H9 (cell line): ENCODE results near the gene ECEL1. TPM values are rescaled to one million over a fixed set of nuclear protein-coding genes. Genes with fewer than 3 reads are reported as not detected.

Source experiments
- DNase-seq: peaks from one replicate; pipeline ENCODE4 v3.0.0-alpha.2; 2017
- H2AFZ ChIP-seq: one replicate; pipeline ENCODE4 v1.6.1; 2013; ENCODE audit warnings: mild to moderate bottlenecking, low read length, control low read depth, moderate library complexity
- H2AK5ac ChIP-seq: 2 replicates; pipeline ENCODE4 v1.6.1; 2013; ENCODE audit warnings: low read length, control low read depth, mixed read lengths; ENCODE audit not compliant: insufficient read length
- H2BK120ac ChIP-seq: one replicate; pipeline ENCODE4 v1.6.1; 2013; ENCODE audit warnings: low read depth, mild to moderate bottlenecking, low read length, control low read depth, inconsistent platforms; ENCODE audit not compliant: poor library complexity, severe bottlenecking
- H2BK12ac ChIP-seq: 2 replicates; pipeline ENCODE4 v1.6.1; 2013; ENCODE audit warnings: low read length, control low read depth, mixed read lengths, low read depth; ENCODE audit not compliant: insufficient read length
- H2BK15ac ChIP-seq: 2 replicates; pipeline ENCODE4 v1.6.1; 2013; ENCODE audit warnings: low read depth, low read length, control low read depth
- H2BK20ac ChIP-seq: one replicate; pipeline ENCODE4 v1.6.1; 2013; ENCODE audit warnings: low read depth, mild to moderate bottlenecking, low read length, control low read depth, inconsistent platforms; ENCODE audit not compliant: poor library complexity, severe bottlenecking
- H2BK5ac ChIP-seq: 2 replicates; pipeline ENCODE4 v1.6.1; 2013; ENCODE audit warnings: low read length, control low read depth, mixed read lengths; ENCODE audit not compliant: insufficient read length
- H3K14ac ChIP-seq: 2 replicates; pipeline ENCODE4 v1.6.1; 2013; ENCODE audit warnings: low read length, control low read depth; ENCODE audit not compliant: insufficient read depth
- H3K18ac ChIP-seq: 2 replicates; pipeline ENCODE4 v1.6.1; 2013; ENCODE audit warnings: low read depth, mild to moderate bottlenecking, mixed read lengths, low read length, control low read depth; ENCODE audit not compliant: insufficient read length
- H3K23ac ChIP-seq: 2 replicates; pipeline ENCODE4 v1.6.1; 2013; ENCODE audit warnings: low read length, control low read depth, mixed read lengths, low read depth; ENCODE audit not compliant: insufficient read length
- H3K23me2 ChIP-seq: 2 replicates; pipeline ENCODE4 v1.6.1; 2013; ENCODE audit warnings: low read depth, mild to moderate bottlenecking, mixed read lengths, low read length, control low read depth; ENCODE audit not compliant: insufficient read length, poor library complexity, severe bottlenecking
- H3K27ac ChIP-seq: 2 replicates; pipeline ENCODE4 v1.5.1; 2013; ENCODE audit warnings: low read length, control low read depth, mixed read lengths, low read depth; ENCODE audit not compliant: insufficient read length
- H3K27me3 ChIP-seq: 2 replicates; pipeline ENCODE4 v1.6.1; 2013; ENCODE audit warnings: low read length, control low read depth, inconsistent platforms; ENCODE audit not compliant: insufficient read depth
- H3K4ac ChIP-seq: 2 replicates; pipeline ENCODE4 v1.6.1; 2013; ENCODE audit warnings: low read depth, mild to moderate bottlenecking, control low read depth, inconsistent platforms, low read length, moderate library complexity
- H3K4me1 ChIP-seq: 2 replicates; pipeline ENCODE4 v1.6.1; 2013; ENCODE audit warnings: low read length, control low read depth, inconsistent platforms; ENCODE audit not compliant: insufficient read depth
- H3K4me2 ChIP-seq: 2 replicates; pipeline ENCODE4 v1.6.1; 2013; ENCODE audit warnings: low read length, control low read depth, mixed read lengths; ENCODE audit not compliant: insufficient read length, insufficient read depth
- H3K56ac ChIP-seq: 2 replicates; pipeline ENCODE4 v1.6.1; 2013; ENCODE audit warnings: low read depth, mild to moderate bottlenecking, mixed read lengths, low read length, control low read depth; ENCODE audit not compliant: insufficient read length
- H3K79me1 ChIP-seq: 2 replicates; pipeline ENCODE4 v1.6.1; 2013; ENCODE audit warnings: low read depth, mild to moderate bottlenecking, moderate library complexity, low read length, control low read depth, inconsistent platforms; ENCODE audit not compliant: insufficient read depth, poor library complexity, severe bottlenecking
- H3K79me2 ChIP-seq: 2 replicates; pipeline ENCODE4 v1.6.1; 2013; ENCODE audit warnings: low read length, control low read depth, inconsistent platforms; ENCODE audit not compliant: insufficient read depth
- H3K9ac ChIP-seq: 2 replicates; pipeline ENCODE4 v1.6.1; 2013; ENCODE audit warnings: low read length, control low read depth, mixed read lengths; ENCODE audit not compliant: insufficient read length; ENCODE audit errors: extremely low read depth
- H3K9me3 ChIP-seq: one replicate; pipeline ENCODE4 v1.6.1; 2013; ENCODE audit warnings: low read depth, low read length, inconsistent platforms; ENCODE audit not compliant: control insufficient read depth
- H3T11ph ChIP-seq: one replicate; pipeline ENCODE4 v1.6.1; 2013; ENCODE audit warnings: mild to moderate bottlenecking, low read length, control low read depth, inconsistent platforms
- H4K20me1 ChIP-seq: one replicate; pipeline ENCODE4 v1.6.1; 2013; ENCODE audit not compliant: control insufficient read depth, insufficient read length, insufficient read depth
- H4K5ac ChIP-seq: 2 replicates; pipeline ENCODE4 v1.6.1; 2013; ENCODE audit warnings: low read depth, mild to moderate bottlenecking, mixed read lengths, low read length, control low read depth; ENCODE audit not compliant: insufficient read length
- H4K8ac ChIP-seq: replicated peaks from 2 replicates; pipeline ENCODE4 v1.6.1; 2013; ENCODE audit warnings: low read length, control low read depth, mixed read lengths, low read depth; ENCODE audit not compliant: insufficient read length
- H4K91ac ChIP-seq: 2 replicates; pipeline ENCODE4 v1.6.1; 2013; ENCODE audit warnings: low read depth, mild to moderate bottlenecking, moderate library complexity, mixed read lengths, low read length, control low read depth; ENCODE audit not compliant: insufficient read length
- H3K27ac Mint-ChIP-seq, 3 experiments: 2 replicates in 2 of 3; 3 replicates in 1 of 3; pipeline ENCODE4 v1.8.0; 2020 to 2021; ENCODE audit warnings: mixed read lengths in 3 of 3, mild to moderate bottlenecking in 1 of 3, moderate library complexity in 1 of 3
- H3K27me3 Mint-ChIP-seq: 2 replicates; pipeline ENCODE4 v1.8.0; 2021; ENCODE audit warnings: low read depth, mild to moderate bottlenecking, moderate library complexity, mixed read lengths
- H3K36me3 Mint-ChIP-seq, 3 experiments: 2 replicates in 2 of 3; 3 replicates in 1 of 3; pipeline ENCODE4 v1.8.0; 2020 to 2021; ENCODE audit warnings: low read depth in 3 of 3, mixed read lengths in 3 of 3; ENCODE audit not compliant: insufficient read depth in 1 of 3
- H3K4me1 Mint-ChIP-seq, 2 experiments: 2 replicates each; pipeline ENCODE4 v1.8.0; 2020; ENCODE audit warnings: mixed read lengths in 2 of 2
- H3K4me3 Mint-ChIP-seq, 2 experiments: 2 replicates in 1 of 2; 3 replicates in 1 of 2; pipeline ENCODE4 v1.8.0; 2020 to 2021; ENCODE audit warnings: mild to moderate bottlenecking in 2 of 2, mixed read lengths in 2 of 2, moderate library complexity in 1 of 2
- H3K9me3 Mint-ChIP-seq, 2 experiments: 2 replicates in 1 of 2; 3 replicates in 1 of 2; pipeline ENCODE4 v1.8.0; 2020; ENCODE audit warnings: mild to moderate bottlenecking in 2 of 2, mixed read lengths in 2 of 2, moderate library complexity in 1 of 2
- CTCF ChIP-seq: fragments of 200-600 bp; sonication (generic); conservative IDR thresholded peaks from 3 replicates; pipeline ENCODE4 v1.8.0; 2021; ENCODE audit warnings: antibody characterized with exemption, mild to moderate bottlenecking
- WGBS: extraction: QIAGEN DNeasy Blood & Tissue Kit; methylation state at CpG from one replicate; pipeline ENCODE4 v1.1.7; 2013; ENCODE audit warnings: missing lambda C conversion rate, low lambda C conversion rate, mixed read lengths; ENCODE audit not compliant: insufficient read length; ENCODE audit errors: extremely low coverage; 5-methylcytosine and 5-hydroxymethylcytosine counted together
- total RNA-seq: library from RNA; stranded (reverse); gene quantifications from 2 replicates; pipeline ENCODE4 v1.2.1, GENCODE V29; 2021

Gene ECEL1
- total RNA-seq, 1 experiment from 2014 or later: 8.4 TPM

GRCh38 chr2:232455426-232456255 is 32.0 kb downstream of the ECEL1 start, which contains the start of gene ALPI:
ALPI (plus strand) TSS chr2:232456153; CDS start chr2:232456200, 47 bp downstream.
- H3K27me3 ChIP-seq: no peaks in the 10 kb centered on the region
- H3K4me1 ChIP-seq: no peaks in the 10 kb centered on the region
- no CpG with 5 or more reads among the region's 14 CpGs for WGBS
- H4K91ac ChIP-seq: no peak within 1 kb of the TSS
- H2BK120ac ChIP-seq: no peak within 1 kb of the TSS
- H3K23me2 ChIP-seq: no peaks in the 10 kb centered on the region
- H2BK12ac ChIP-seq: no peak within 1 kb of the TSS
- Mint-ChIP-seq H3K27me3 (peaks cover 7% of the 10 kb centered on the region), H3K36me3 (no peaks in the 10 kb centered on the region), H3K27ac (no peak within 1 kb of the TSS), H3K9me3 (no peaks in the 10 kb centered on the region), H3K4me1 (no peaks in the 10 kb centered on the region), H3K4me3 (no peak within 1 kb of the TSS)
- H3K9me3 ChIP-seq: no peaks in the 10 kb centered on the region
- no peak within 1 kb of the TSS for H3K23ac ChIP-seq
- no peak within 1 kb of the TSS for H3K14ac ChIP-seq
- H2BK15ac ChIP-seq: no peak within 1 kb of the TSS
- no peak within 1 kb of the TSS for H3T11ph ChIP-seq
- DNase-seq: no peak
- no peak within 1 kb of the TSS for H2AFZ ChIP-seq
- H2BK5ac ChIP-seq: no peak within 1 kb of the TSS
- H3K79me2 ChIP-seq: no peaks in the 10 kb centered on the region
- H3K27ac ChIP-seq: no peak within 1 kb of the TSS
- no peak within 1 kb of the TSS for H3K18ac ChIP-seq
- H3K56ac ChIP-seq: no peak within 1 kb of the TSS
- H3K4me2 ChIP-seq: no peak within 1 kb of the TSS
- TF ChIP-seq CTCF: no peak
- no peaks in the 10 kb centered on the region for H3K79me1 ChIP-seq
- H4K20me1 ChIP-seq: no peaks in the 10 kb centered on the region
- no peak within 1 kb of the TSS for H3K4ac ChIP-seq
- no peak within 1 kb of the TSS for H4K8ac ChIP-seq
- H2AK5ac ChIP-seq: no peak within 1 kb of the TSS
- H3K9ac ChIP-seq: no peak within 1 kb of the TSS
- no peak within 1 kb of the TSS for H4K5ac ChIP-seq
- H2BK20ac ChIP-seq: no peak within 1 kb of the TSS
